ENCODE data around the gene TBXAS1. TPM values are rescaled to one million over a fixed set of nuclear protein-coding genes. Genes with fewer than 3 reads are reported as not detected.
"Not testable (repeated sequence)": the region's sequence is repeated elsewhere in the genome, so short reads cannot be mapped to it uniquely, and the experiment has no call there.

Gene TBXAS1
- total RNA-seq, 4 donors from 2014 or later: 6.2 to 23.0 (median 11.8) TPM

- Histone ChIP-seq H3K36me3 (no peaks in the 10 kb centered on the region), H3K4me1 (no peaks in the 10 kb centered on the region), H3K27me3 (no peaks in the 10 kb centered on the region), H3K4me3 (no peak overlapping the region), H3K9me3 (peaks cover 0 to 20% (median 0%) of the 10 kb centered on the region in 3 donors), H3K27ac (no peak overlapping the region)
- 60 to 68% methylated on average over 4 of the region's 4 CpGs for WGBS, 2 donors (ENCODE audit: low coverage in 1 of 2)
- ATAC-seq: no peak
- TF ChIP-seq CTCF (IDR thresholded peaks at IDR 0.05) (no peak), POLR2AphosphoS5 (IDR thresholded peaks at IDR 0.05) (no peak), EP300 (IDR thresholded peaks at IDR 0.05) (no peak), POLR2A (IDR thresholded peaks at IDR 0.05) (no peak)
Measured at GRCh38 chr7:139902436-139903102, 73.5 kb downstream of the TBXAS1 start.

- H3K36me3 ChIP-seq, H3K27me3 ChIP-seq, H3K4me3 ChIP-seq, H3K4me1 ChIP-seq, ATAC-seq, H3K27ac ChIP-seq: not testable (repeated sequence)
- 79% methylated on average over 2 of the region's 2 CpGs for WGBS, 2 donors (ENCODE audit: low coverage in 1 of 2)
- peaks cover 0 to 20% (median 0%) of the 10 kb centered on the region in 3 donors for H3K9me3 ChIP-seq
Measured at GRCh38 chr7:139903103-139903477, 74.0 kb downstream of the TBXAS1 start.

- H3K27me3 ChIP-seq: no peaks in the 10 kb centered on the region
- no peak overlapping the region for H3K27ac ChIP-seq
- H3K9me3 ChIP-seq: peaks cover 0 to 20% (median 0%) of the 10 kb centered on the region in 3 donors
- ATAC-seq: no peak
- no peak for TF ChIP-seq CTCF (IDR thresholded peaks at IDR 0.05)
- TF ChIP-seq POLR2A (IDR thresholded peaks at IDR 0.05): no peak
- no peak for TF ChIP-seq EP300 (IDR thresholded peaks at IDR 0.05)
- no peak for TF ChIP-seq POLR2AphosphoS5 (IDR thresholded peaks at IDR 0.05)
- H3K36me3 ChIP-seq: no peaks in the 10 kb centered on the region
- no peak overlapping the region for H3K4me3 ChIP-seq
- H3K4me1 ChIP-seq: no peaks in the 10 kb centered on the region
Measured at GRCh38 chr7:139906879-139907278, 77.8 kb downstream of the TBXAS1 start.

GRCh38 chr7:139908792-139909191 lies 79.7 kb downstream of the TBXAS1 start:
- no peak for TF ChIP-seq POLR2AphosphoS5 (IDR thresholded peaks at IDR 0.05)
- TF ChIP-seq EP300 (IDR thresholded peaks at IDR 0.05): no peak
- no peak for TF ChIP-seq POLR2A (IDR thresholded peaks at IDR 0.05)
- TF ChIP-seq CTCF (IDR thresholded peaks at IDR 0.05): no peak
- Histone ChIP-seq H3K9me3 (peaks cover 0 to 9% (median 0%) of the 10 kb centered on the region in 3 donors), H3K27me3 (no peaks in the 10 kb centered on the region), H3K27ac (no peak overlapping the region), H3K4me1 (no peaks in the 10 kb centered on the region), H3K36me3 (no peaks in the 10 kb centered on the region), H3K4me3 (no peak overlapping the region)
- no peak for ATAC-seq

GRCh38 chr7:139909379-139910050 lies 80.5 kb downstream of the TBXAS1 start:
- 52 to 81% methylated on average over 3 to 6 of the region's 6 CpGs for WGBS, 2 donors (ENCODE audit: low coverage in 1 of 2)
- no peak overlapping the region for H3K4me3 ChIP-seq
- H3K9me3 ChIP-seq: peaks cover 0 to 9% (median 0%) of the 10 kb centered on the region in 3 donors
- TF ChIP-seq POLR2AphosphoS5 (IDR thresholded peaks at IDR 0.05): no peak
- no peaks in the 10 kb centered on the region for H3K27me3 ChIP-seq
- H3K27ac ChIP-seq: no peak overlapping the region
- no peak for ATAC-seq
- H3K36me3 ChIP-seq: no peaks in the 10 kb centered on the region
- peaks cover 0 to 5% (median 0%) of the 10 kb centered on the region in 3 donors for H3K4me1 ChIP-seq
